Ovary (tissue), 1 donor: ENCODE measurements around the gene ITPK1.

Experiments used
- EP300 ChIP-seq: sonication (generic); formaldehyde crosslinking; IDR thresholded peaks from one replicate; pipeline ENCODE4 v1.6.1; 2017; ENCODE audit warnings: antibody characterized with exemption
- POLR2A ChIP-seq: fragments of 450-650 bp; IDR thresholded peaks from one replicate; pipeline ENCODE4 v1.6.1; 2017; ENCODE audit warnings: antibody characterized with exemption, mild to moderate bottlenecking, moderate library complexity

DNA sequence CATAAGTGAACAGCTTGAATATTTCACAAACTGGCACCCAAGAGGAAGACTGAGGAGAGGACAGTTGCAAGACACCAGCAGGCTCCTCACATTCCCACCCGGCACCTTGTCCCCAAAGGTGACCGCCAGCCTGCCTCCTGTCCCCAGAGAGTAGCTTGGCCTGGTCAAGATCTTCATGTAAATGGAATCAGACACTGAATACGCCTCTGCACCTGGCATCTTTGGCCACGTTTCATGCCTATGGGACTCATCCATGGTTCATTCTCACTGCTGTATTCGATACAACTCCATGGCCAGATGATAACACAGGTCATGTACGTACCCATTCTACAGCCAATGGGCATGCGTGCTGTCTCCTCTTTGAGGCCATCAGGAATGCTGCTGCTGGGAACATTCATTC is 60.8 kb downstream of the ITPK1 start:
- TF ChIP-seq POLR2A (no peak), EP300 (no peak)
